IMR-90 (cell line): Measurements from ENCODE around the gene ADAMTS17. TPM values are rescaled to one million over a fixed set of nuclear protein-coding genes. Genes with fewer than 3 reads are reported as not detected.

Experiments
- ATAC-seq: fragments of 200-7000 bp; cut with Tn5 transposase; 2 replicates; pipeline ENCODE4 v1.9.1; 2020; ENCODE audit warnings: low read depth, mild to moderate bottlenecking, moderate library complexity
- BruUV-seq: library from RNA; stranded (reverse); fragments of 400-500 nt; replicated peaks from 2 replicates; lab custom pipeline; 2021; lab: Mats Ljungman, UMichigan
- CTCF ChIA-PET: fragments of 300-600 bp; formaldehyde crosslinking; extraction: SDS; loops from one replicate; lab custom pipeline; 2021; ENCODE audit warnings: antibody characterized with exemption; lab: Yijun Ruan, JAX
- POLR2A ChIA-PET: fragments of 300-600 bp; sonication (Branson Sonifier 250); formaldehyde crosslinking; loops from one replicate; lab custom pipeline; 2022; ENCODE audit warnings: antibody characterized with exemption; ENCODE audit not compliant: unreplicated experiment; lab: Charles Lee
- DNase-seq: peaks from one replicate; pipeline ENCODE4 v3.0.0; 2013
- H2AFZ ChIP-seq: replicated peaks from 2 replicates; pipeline ENCODE3; 2013; ENCODE audit warnings: low read length, mild to moderate bottlenecking; ENCODE audit not compliant: poor library complexity
- H2AK5ac ChIP-seq: 2 replicates; pipeline ENCODE4 v1.6.1; 2013; ENCODE audit warnings: low read depth, low read length, inconsistent platforms
- H2AK9ac ChIP-seq: replicated peaks from 2 replicates; pipeline ENCODE3; 2013; ENCODE audit warnings: mild to moderate bottlenecking, low read depth, low read length, moderate library complexity; ENCODE audit not compliant: poor library complexity
- H2BK120ac ChIP-seq: 2 replicates; pipeline ENCODE4 v1.6.1; 2013; ENCODE audit warnings: low read depth, low read length, inconsistent platforms
- H2BK15ac ChIP-seq: 3 replicates; pipeline ENCODE4 v1.6.1; 2013; ENCODE audit warnings: low read depth, low read length, inconsistent platforms
- H2BK20ac ChIP-seq: 2 replicates; pipeline ENCODE4 v1.6.1; 2013; ENCODE audit warnings: low read depth, mild to moderate bottlenecking, inconsistent platforms, low read length, moderate library complexity
- H2BK5ac ChIP-seq: 2 replicates; pipeline ENCODE4 v1.6.1; 2013; ENCODE audit warnings: mild to moderate bottlenecking, low read depth, low read length, inconsistent platforms; ENCODE audit not compliant: poor library complexity, severe bottlenecking
- H3K14ac ChIP-seq: replicated peaks from 2 replicates; pipeline ENCODE4 v1.6.1; 2013; ENCODE audit warnings: low read depth, low read length, inconsistent platforms
- H3K18ac ChIP-seq: 2 replicates; pipeline ENCODE4 v1.6.1; 2013; ENCODE audit warnings: low read depth, low read length, control low read depth
- H3K23ac ChIP-seq: 2 replicates; pipeline ENCODE4 v1.6.1; 2013; ENCODE audit warnings: low read depth, low read length, inconsistent platforms
- H3K27ac ChIP-seq: 2 replicates; pipeline ENCODE4 v1.5.1; 2013; ENCODE audit warnings: mild to moderate bottlenecking, control low read depth, low read length; ENCODE audit not compliant: insufficient read depth
- H3K27me3 ChIP-seq: 2 replicates; pipeline ENCODE4 v1.6.1; 2013; ENCODE audit warnings: low read length; ENCODE audit not compliant: control insufficient read depth, insufficient read depth
- H3K36me3 ChIP-seq: 2 replicates; pipeline ENCODE4 v1.6.1; 2013; ENCODE audit warnings: low read length, mixed read lengths; ENCODE audit not compliant: control insufficient read depth, insufficient read depth
- H3K4ac ChIP-seq: 2 replicates; pipeline ENCODE4 v1.6.1; 2013; ENCODE audit warnings: low read depth, low read length, inconsistent platforms
- H3K4me1 ChIP-seq: 2 replicates; pipeline ENCODE4 v1.6.1; 2013; ENCODE audit warnings: low read length, mixed read lengths; ENCODE audit not compliant: control insufficient read depth, insufficient read depth
- H3K4me2 ChIP-seq: 2 replicates; pipeline ENCODE4 v1.6.1; 2013; ENCODE audit warnings: low read depth, mild to moderate bottlenecking, control low read depth, low read length, moderate library complexity
- H3K4me3 ChIP-seq: 2 replicates; pipeline ENCODE4 v1.5.1; 2013; ENCODE audit warnings: low read depth, mild to moderate bottlenecking, control low read depth, low read length, moderate library complexity; ENCODE audit not compliant: insufficient read depth
- H3K56ac ChIP-seq: 2 replicates; pipeline ENCODE4 v1.6.1; 2013; ENCODE audit warnings: low read length, inconsistent platforms; ENCODE audit not compliant: insufficient read depth; ENCODE audit errors: extremely low read depth
- H3K79me1 ChIP-seq, 2 experiments: 2 replicates each; pipeline ENCODE4 v1.6.1; 2013; ENCODE audit warnings: low read length in 2 of 2, inconsistent platforms in 1 of 2, low read depth in 1 of 2
- H3K9ac ChIP-seq: 2 replicates; pipeline ENCODE4 v1.6.1; 2013; ENCODE audit warnings: low read depth, low read length, control low read depth
- H3K9me1 ChIP-seq: 2 replicates; pipeline ENCODE4 v1.6.1; 2013; ENCODE audit warnings: low read length, inconsistent platforms; ENCODE audit not compliant: insufficient read depth
- H3K9me3 ChIP-seq: 2 replicates; pipeline ENCODE4 v1.6.1; 2013; ENCODE audit warnings: low read length; ENCODE audit not compliant: control insufficient read depth, insufficient read depth
- H4K20me1 ChIP-seq: 2 replicates; pipeline ENCODE4 v1.6.1; 2013; ENCODE audit warnings: low read length, inconsistent platforms; ENCODE audit not compliant: insufficient read depth
- H4K5ac ChIP-seq: 2 replicates; pipeline ENCODE4 v1.6.1; 2013; ENCODE audit warnings: mild to moderate bottlenecking, low read depth, low read length, control low read depth
- H4K8ac ChIP-seq, 2 experiments: 2 replicates each; pipeline ENCODE4 v1.6.1; 2013; ENCODE audit warnings: low read depth in 2 of 2, low read length in 2 of 2, control low read depth in 1 of 2, inconsistent platforms in 1 of 2
- H4K91ac ChIP-seq: 2 replicates; pipeline ENCODE4 v1.6.1; 2013; ENCODE audit warnings: low read depth, low read length, inconsistent platforms; ENCODE audit not compliant: insufficient read depth
- BHLHE40 ChIP-seq: fragments of 150-350 bp; IDR thresholded peaks from 2 replicates; pipeline ENCODE4 v1.6.1; 2016; ENCODE audit warnings: mild to moderate bottlenecking, low read depth, low read length
- CEBPB ChIP-seq: IDR thresholded peaks from 2 replicates; pipeline ENCODE4 v1.6.1; 2012; ENCODE audit warnings: low read depth, low read length, improper control_type of control experiment
- MAFK ChIP-seq: IDR thresholded peaks from 2 replicates; pipeline ENCODE4 v1.6.1; 2012; ENCODE audit warnings: low read depth, low read length, improper control_type of control experiment
- MAZ ChIP-seq: IDR thresholded peaks from 2 replicates; pipeline ENCODE4 v1.6.1; 2012; ENCODE audit warnings: low read depth, mild to moderate bottlenecking, low read length, improper control_type of control experiment, moderate library complexity, borderline replicate concordance
- MXI1 ChIP-seq: IDR thresholded peaks from 2 replicates; pipeline ENCODE4 v1.6.1; 2012; ENCODE audit warnings: low read depth, mild to moderate bottlenecking, low read length, moderate library complexity, borderline replicate concordance
- NFE2L2 ChIP-seq: fragments of 150-350 bp; IDR thresholded peaks from 2 replicates; pipeline ENCODE4 v1.6.1; 2016; ENCODE audit warnings: low read depth, mild to moderate bottlenecking, low read length
- RCOR1 ChIP-seq: IDR thresholded peaks from 2 replicates; pipeline ENCODE4 v1.6.1; 2012; ENCODE audit warnings: mild to moderate bottlenecking, low read length, improper control_type of control experiment; ENCODE audit not compliant: insufficient replicate concordance
- RFX5 ChIP-seq: IDR thresholded peaks from 2 replicates; pipeline ENCODE4 v1.8.0; 2012; ENCODE audit warnings: low read depth, mild to moderate bottlenecking, low read length, moderate library complexity
- WGBS, 2 experiments: methylation state at CpG; one replicate each; pipeline versions ENCODE4 v1.1.5 to v1.1.7; 2013; ENCODE audit warnings: missing lambda C conversion rate in 2 of 2; ENCODE audit not compliant: insufficient read length in 1 of 2; ENCODE audit errors: extremely low coverage in 2 of 2; 5-methylcytosine and 5-hydroxymethylcytosine counted together
- dilution Hi-C: fragments of 300-500 bp; cut with HindIII; formaldehyde crosslinking; loops from one replicate; pipeline ENCODE4 v1.14.3; 2018; ENCODE audit warnings: low sequenced_read_pairs; ENCODE audit not compliant: unreplicated experiment
- in situ Hi-C: fragments of 300-500 bp; cut with MboI; formaldehyde crosslinking; loops from 3 replicates; pipeline ENCODE4 v1.14.3; 2019; ENCODE audit warnings: low sequenced_read_pairs, inconsistent platforms, mixed read lengths
- intact Hi-C: fragments of 100-400 bp; cut with micrococcal nuclease; formaldehyde crosslinking; loops from 2 replicates; pipeline ENCODE4 v1.10.0; 2022
- polyA plus RNA-seq, 3 experiments: library from polyadenylated mRNA; depleted of rRNA; stranded (reverse); fragments of >200 nt; gene quantifications; 2 replicates each; pipeline ENCODE4 v1.2.3, GENCODE V29; 2012; ENCODE audit warnings: low replicate concordance in 1 of 3
- total RNA-seq: library from RNA; depleted of rRNA; stranded (reverse); fragments of >200 nt; gene quantifications from 2 replicates; pipeline ENCODE4 v1.2.3, GENCODE V29; 2012
- TF ChIP-seq, protein P1 (sequence below): fragments of 150-350 bp; IDR thresholded peaks from 2 replicates; pipeline ENCODE4 v1.6.1; 2016; ENCODE audit warnings: low read depth, mild to moderate bottlenecking, low read length, moderate library complexity, borderline replicate concordance

ADAMTS17 gene
- total and polyA plus RNA-seq, 2 of the 4 experiments (the other 2 are of a cell fraction) = 0.03 TPM; not detected in 1

DNA sequence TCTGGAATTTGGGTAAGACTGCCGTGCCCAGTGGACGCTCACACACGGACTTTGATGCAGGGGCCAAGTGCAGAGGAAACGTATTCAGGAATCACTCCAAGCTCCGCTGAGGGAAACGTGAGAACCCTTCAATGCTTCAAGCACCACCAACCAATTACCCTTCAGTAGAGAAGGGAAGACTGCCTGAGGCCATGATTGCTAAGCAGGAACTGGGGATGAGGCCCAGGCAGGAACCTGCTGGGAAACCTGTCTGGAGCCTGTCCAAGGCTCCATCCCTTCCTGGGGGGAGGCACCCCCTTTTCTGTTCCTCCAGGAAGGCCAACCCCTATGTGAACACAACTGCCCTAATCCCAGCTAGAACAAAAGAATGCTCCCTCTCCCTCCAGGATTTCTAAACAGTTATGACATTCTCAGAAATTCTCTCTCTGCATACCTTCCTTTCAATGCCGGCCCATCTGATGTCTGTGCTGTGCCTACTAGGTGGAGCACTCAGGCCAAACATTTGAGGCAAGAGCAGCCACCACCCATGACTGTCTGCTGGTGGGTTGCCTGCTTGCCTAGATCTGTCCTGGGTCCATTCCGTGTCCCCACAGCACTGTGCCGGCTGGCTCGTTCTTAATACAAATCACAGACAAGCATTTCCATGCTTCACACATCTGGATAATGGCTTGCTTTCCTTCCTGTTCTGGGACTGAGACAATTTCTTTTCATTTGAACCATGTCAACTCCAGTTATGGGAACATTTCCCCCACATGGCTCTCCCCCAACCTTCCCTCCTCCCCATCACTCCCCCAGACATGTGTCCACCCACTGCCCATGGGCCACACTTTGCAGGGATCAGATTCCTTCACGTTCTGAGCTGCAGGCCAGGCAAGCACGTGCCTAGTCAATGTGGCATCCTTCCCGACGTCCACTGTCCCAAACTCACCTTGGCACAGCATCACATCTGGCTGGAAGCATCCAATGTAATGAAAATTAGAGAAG lies 149.4 kb downstream of the ADAMTS17 start (continued):
- TF ChIP-seq RFX5 (no peak), CEBPB (no peak)

DNA sequence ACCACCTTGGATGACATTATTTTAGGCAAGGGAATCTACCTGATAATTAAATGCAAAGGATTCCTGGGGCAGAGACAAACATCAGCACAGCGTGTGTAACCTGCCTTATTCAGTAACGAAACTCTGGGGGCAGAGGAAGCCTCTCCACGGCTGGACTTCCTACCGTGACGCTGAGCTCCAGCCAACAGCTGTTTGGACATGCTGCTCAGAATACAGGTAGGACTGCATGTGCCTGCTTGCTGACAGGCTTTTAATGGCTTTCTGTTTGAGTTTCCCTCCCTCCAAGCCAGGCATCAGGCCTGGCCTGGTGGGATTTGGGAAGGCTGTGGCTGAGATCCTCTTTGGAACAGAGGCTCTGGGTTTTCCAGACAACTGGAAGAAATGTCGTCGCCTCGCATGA lies 150.6 kb downstream of the ADAMTS17 start:
- Histone ChIP-seq H3K4me3 (no peak overlapping the region), H4K5ac (no peak overlapping the region), H2AK9ac (no peak overlapping the region), H3K79me1 (no peaks in the 10 kb centered on the region), H3K18ac (no peak overlapping the region), H3K27me3 (no peaks in the 10 kb centered on the region), H3K23ac (no peak overlapping the region), H3K9me1 (no peaks in the 10 kb centered on the region), H3K9me3 (peaks cover 58% of the 10 kb centered on the region), H3K14ac (no peak overlapping the region), H3K36me3 (no peaks in the 10 kb centered on the region), H2AK5ac (no peak overlapping the region), H3K4me1 (no peaks in the 10 kb centered on the region), H2BK15ac (no peak overlapping the region), H3K4ac (no peak overlapping the region), H3K4me2 (no peak overlapping the region), H3K9ac (no peak overlapping the region), H2AFZ (no peak overlapping the region), H4K20me1 (no peaks in the 10 kb centered on the region), H4K91ac (no peak overlapping the region), H2BK20ac (no peak overlapping the region), H4K8ac (no peak overlapping the region), H3K56ac (no peak overlapping the region), H3K27ac (no peak overlapping the region), H2BK120ac (no peak overlapping the region), H2BK5ac (no peak overlapping the region)
- DNase-seq (no peak), ATAC-seq (no peak)
- CTCF ChIA-PET = no interaction called here
- intact Hi-C loops = no loop called here
- TF ChIP-seq CEBPB (no peak), MXI1 (no peak), NFE2L2 (no peak), MAZ (no peak), MAFK (no peak), BHLHE40 (no peak), RCOR1 (no peak)
- TF ChIP-seq, protein P1, sequence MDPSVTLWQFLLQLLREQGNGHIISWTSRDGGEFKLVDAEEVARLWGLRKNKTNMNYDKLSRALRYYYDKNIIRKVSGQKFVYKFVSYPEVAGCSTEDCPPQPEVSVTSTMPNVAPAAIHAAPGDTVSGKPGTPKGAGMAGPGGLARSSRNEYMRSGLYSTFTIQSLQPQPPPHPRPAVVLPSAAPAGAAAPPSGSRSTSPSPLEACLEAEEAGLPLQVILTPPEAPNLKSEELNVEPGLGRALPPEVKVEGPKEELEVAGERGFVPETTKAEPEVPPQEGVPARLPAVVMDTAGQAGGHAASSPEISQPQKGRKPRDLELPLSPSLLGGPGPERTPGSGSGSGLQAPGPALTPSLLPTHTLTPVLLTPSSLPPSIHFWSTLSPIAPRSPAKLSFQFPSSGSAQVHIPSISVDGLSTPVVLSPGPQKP = no peak
- 39% methylated on average over 3 of the region's 8 CpGs; no CpG with 5 or more reads in 1 of the 2 experiments for WGBS, 2 experiments
- in situ Hi-C loops = no loop called here
- no TSS peak for BruUV-seq
- dilution Hi-C loops = no loop called here
- POLR2A ChIA-PET = no interaction called here
